ENCODE data around the gene SH3RF3.
A peak's percentile ranks its signal among the peaks of the same experiment; 100 is the strongest.

Gene SH3RF3

GRCh38 chr2:109344270-109344805 lies 215.3 kb downstream of the SH3RF3 start:
- DNase-seq = no peak

GRCh38 chr2:109345091-109345490 lies 216.1 kb downstream of the SH3RF3 start:
- no peak for DNase-seq

GRCh38 chr2:109345653-109346480 lies 216.9 kb downstream of the SH3RF3 start:
- no peak for DNase-seq

- no peak for DNase-seq
These were observed 217.7 kb downstream of the SH3RF3 start for GRCh38 chr2:109346601-109347228.

GRCh38 chr2:109347626-109348025 lies 218.6 kb downstream of the SH3RF3 start:
- DNase-seq = no peak

- no peak for DNase-seq
These were observed 219.2 kb downstream of the SH3RF3 start for GRCh38 chr2:109348190-109348589.

GRCh38 chr2:109348671-109349502 lies 219.9 kb downstream of the SH3RF3 start:
- DNase-seq = peak; percentile 63

- DNase-seq = peak; percentile 61
These were observed 220.8 kb downstream of the SH3RF3 start for GRCh38 chr2:109349503-109350465.

- DNase-seq = no peak
These were observed 221.5 kb downstream of the SH3RF3 start for GRCh38 chr2:109350526-109350925.

- no peak for DNase-seq
These were observed 222.3 kb downstream of the SH3RF3 start for GRCh38 chr2:109351164-109351756.

GRCh38 chr2:109352056-109352897 lies 223.3 kb downstream of the SH3RF3 start:
- no peak for DNase-seq

- DNase-seq = no peak
These were observed 224.1 kb downstream of the SH3RF3 start for GRCh38 chr2:109352898-109353689.

- DNase-seq = no peak
These were observed 225.1 kb downstream of the SH3RF3 start for GRCh38 chr2:109353806-109354745.

GRCh38 chr2:109355192-109355843 lies 226.3 kb downstream of the SH3RF3 start:
- DNase-seq = no peak

- no peak for DNase-seq
These were observed 227.5 kb downstream of the SH3RF3 start for GRCh38 chr2:109356324-109357035.

- DNase-seq = no peak
These were observed 235.2 kb downstream of the SH3RF3 start for GRCh38 chr2:109364217-109364616.

- no peak for DNase-seq
These were observed 236.1 kb downstream of the SH3RF3 start for GRCh38 chr2:109365131-109365530.
